ENCODE data around the gene VIPR1.

The VIPR1 gene

DNA sequence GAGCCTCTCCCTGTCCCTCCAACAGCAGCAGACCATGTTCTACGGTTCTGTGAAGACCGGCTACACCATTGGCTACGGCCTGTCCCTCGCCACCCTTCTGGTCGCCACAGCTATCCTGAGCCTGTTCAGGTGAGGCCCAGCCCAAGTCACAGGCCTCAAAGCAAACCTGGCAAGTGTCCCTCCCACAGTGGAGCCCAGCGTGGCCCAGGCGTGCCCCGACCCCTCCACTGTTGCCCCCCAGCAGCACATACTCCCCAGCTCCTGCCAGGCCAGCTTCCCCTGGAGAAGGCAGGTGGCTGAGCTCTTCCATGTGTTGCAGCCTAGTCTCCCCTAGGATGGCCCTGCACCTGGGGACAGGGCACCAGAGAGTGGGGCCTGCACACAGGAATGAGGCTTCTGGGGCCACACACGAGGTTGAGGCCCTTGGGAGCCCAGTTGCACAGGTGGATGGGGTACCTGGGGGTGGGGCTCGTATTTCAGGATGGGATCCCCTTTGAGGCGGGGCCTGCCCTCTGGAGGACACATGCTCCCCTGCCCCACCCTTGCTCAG lies 25.0 kb downstream of the VIPR1 start:
- no peaks in the 10 kb centered on the region for H3K36me3 ChIP-seq
- H3K27ac ChIP-seq, result no peak overlapping the region
- H3K4me1 ChIP-seq (ENCODE audit: control insufficient read depth in 1 of 2, insufficient read depth in 1 of 2, low read depth in 1 of 2, low read length in 1 of 2), result peaks cover 18 to 51% of the 10 kb centered on the region in 2 experiments
- H3K27me3 ChIP-seq, result no peaks in the 10 kb centered on the region
- H3K4me3 ChIP-seq (ENCODE audit: low read depth in 1 of 2, low read length in 1 of 2), result no peak overlapping the region
- H3K9me3 ChIP-seq, result no peaks in the 10 kb centered on the region
- TF ChIP-seq, protein P1, sequence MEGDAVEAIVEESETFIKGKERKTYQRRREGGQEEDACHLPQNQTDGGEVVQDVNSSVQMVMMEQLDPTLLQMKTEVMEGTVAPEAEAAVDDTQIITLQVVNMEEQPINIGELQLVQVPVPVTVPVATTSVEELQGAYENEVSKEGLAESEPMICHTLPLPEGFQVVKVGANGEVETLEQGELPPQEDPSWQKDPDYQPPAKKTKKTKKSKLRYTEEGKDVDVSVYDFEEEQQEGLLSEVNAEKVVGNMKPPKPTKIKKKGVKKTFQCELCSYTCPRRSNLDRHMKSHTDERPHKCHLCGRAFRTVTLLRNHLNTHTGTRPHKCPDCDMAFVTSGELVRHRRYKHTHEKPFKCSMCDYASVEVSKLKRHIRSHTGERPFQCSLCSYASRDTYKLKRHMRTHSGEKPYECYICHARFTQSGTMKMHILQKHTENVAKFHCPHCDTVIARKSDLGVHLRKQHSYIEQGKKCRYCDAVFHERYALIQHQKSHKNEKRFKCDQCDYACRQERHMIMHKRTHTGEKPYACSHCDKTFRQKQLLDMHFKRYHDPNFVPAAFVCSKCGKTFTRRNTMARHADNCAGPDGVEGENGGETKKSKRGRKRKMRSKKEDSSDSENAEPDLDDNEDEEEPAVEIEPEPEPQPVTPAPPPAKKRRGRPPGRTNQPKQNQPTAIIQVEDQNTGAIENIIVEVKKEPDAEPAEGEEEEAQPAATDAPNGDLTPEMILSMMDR (IDR thresholded peaks at IDR 0.05), result no peak

DNA sequence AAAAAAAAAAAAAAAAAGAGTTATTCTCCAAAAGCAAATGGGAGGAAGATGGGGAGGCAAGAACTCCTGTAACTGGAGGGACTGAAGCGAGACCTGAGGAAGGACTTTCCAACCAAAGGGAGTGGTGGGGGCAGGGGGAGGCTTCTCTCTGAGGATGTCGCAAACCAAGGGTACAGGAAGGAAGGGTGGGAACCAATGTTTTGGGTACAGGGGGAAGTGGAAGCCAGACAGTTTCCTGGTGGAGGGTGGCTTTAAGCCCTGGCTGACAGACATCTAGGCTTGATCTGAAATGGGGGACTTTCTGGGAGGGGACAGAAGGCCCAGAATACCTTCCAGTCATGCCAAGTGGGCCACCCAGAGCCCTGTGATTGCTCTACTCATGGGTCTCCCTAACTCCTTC lies 27.0 kb downstream of the VIPR1 start:
- H3K4me3 ChIP-seq (ENCODE audit: low read depth in 1 of 2, low read length in 1 of 2), result peak overlapping the region in 1 of 2 experiments; percentile 17
- no peaks in the 10 kb centered on the region for H3K27me3 ChIP-seq
- H3K4me1 ChIP-seq (ENCODE audit: control insufficient read depth in 1 of 2, insufficient read depth in 1 of 2, low read depth in 1 of 2, low read length in 1 of 2), result peaks cover 18 to 48% of the 10 kb centered on the region in 2 experiments
- H3K36me3 ChIP-seq, result no peaks in the 10 kb centered on the region
- TF ChIP-seq, protein P1 (IDR thresholded peaks at IDR 0.05), result no peak
- peak overlapping the region; percentile 3 for H3K27ac ChIP-seq
- no peaks in the 10 kb centered on the region for H3K9me3 ChIP-seq

- TF ChIP-seq, protein P1 (IDR thresholded peaks at IDR 0.05), result no peak
- peak overlapping the region in 1 of 2 experiments; percentile 17 for H3K4me3 ChIP-seq (ENCODE audit: low read depth in 1 of 2, low read length in 1 of 2)
- peak overlapping the region; percentile 3 for H3K27ac ChIP-seq
- H3K9me3 ChIP-seq, result no peaks in the 10 kb centered on the region
- H3K27me3 ChIP-seq, result no peaks in the 10 kb centered on the region
- peaks cover 18 to 42% of the 10 kb centered on the region in 2 experiments for H3K4me1 ChIP-seq (ENCODE audit: control insufficient read depth in 1 of 2, insufficient read depth in 1 of 2, low read depth in 1 of 2, low read length in 1 of 2)
- no peaks in the 10 kb centered on the region for H3K36me3 ChIP-seq
These were observed 27.6 kb downstream of the VIPR1 start for GRCh38 chr3:42530073-42530472.

- no peak overlapping the region for H3K4me3 ChIP-seq (ENCODE audit: low read depth in 1 of 2, low read length in 1 of 2)
- H3K36me3 ChIP-seq, result no peaks in the 10 kb centered on the region
- peaks cover 18 to 37% of the 10 kb centered on the region in 2 experiments for H3K4me1 ChIP-seq (ENCODE audit: control insufficient read depth in 1 of 2, insufficient read depth in 1 of 2, low read depth in 1 of 2, low read length in 1 of 2)
- no peak overlapping the region for H3K27ac ChIP-seq
- TF ChIP-seq, protein P1 (IDR thresholded peaks at IDR 0.05), result no peak
- H3K27me3 ChIP-seq, result no peaks in the 10 kb centered on the region
- no peaks in the 10 kb centered on the region for H3K9me3 ChIP-seq
These were observed 29.0 kb downstream of the VIPR1 start for GRCh38 chr3:42531470-42531869.

- no peak overlapping the region for H3K27ac ChIP-seq
- TF ChIP-seq, protein P1 (IDR thresholded peaks at IDR 0.05), result no peak
- H3K27me3 ChIP-seq, result no peaks in the 10 kb centered on the region
- H3K9me3 ChIP-seq, result no peaks in the 10 kb centered on the region
- no peak overlapping the region for H3K4me3 ChIP-seq (ENCODE audit: low read depth in 1 of 2, low read length in 1 of 2)
- no peaks in the 10 kb centered on the region for H3K36me3 ChIP-seq
- H3K4me1 ChIP-seq (ENCODE audit: control insufficient read depth in 1 of 2, insufficient read depth in 1 of 2, low read depth in 1 of 2, low read length in 1 of 2), result peaks cover 18 to 30% of the 10 kb centered on the region in 2 experiments
These were observed 29.8 kb downstream of the VIPR1 start for GRCh38 chr3:42532229-42532628.
